GM21528 (cell line): ENCODE data around the gene MIER2.
"Not testable (repeated sequence)": the region's sequence is repeated elsewhere in the genome, so short reads cannot be mapped to it uniquely, and the experiment has no call there.

Source experiments
- ATAC-seq: cut with Tn5 transposase; IDR thresholded peaks from one replicate; pipeline ENCODE4 v1.9.1; 2021; ENCODE audit warnings: mild to moderate bottlenecking, moderate library complexity; ENCODE audit not compliant: unreplicated experiment, low FRiP score

Gene MIER2

GRCh38 chr19:290372-291005 is 54.1 kb downstream of the MIER2 start:
- ATAC-seq = no peak

GRCh38 chr19:289651-290371 is 54.8 kb downstream of the MIER2 start:
- no peak for ATAC-seq

- no peak for ATAC-seq
These were observed 55.7 kb downstream of the MIER2 start for GRCh38 chr19:288911-289310.

GRCh38 chr19:287381-287871 is 57.2 kb downstream of the MIER2 start:
- no peak for ATAC-seq

GRCh38 chr19:283395-283794 is 61.2 kb downstream of the MIER2 start:
- no peak for ATAC-seq

- ATAC-seq = no peak
These were observed 62.1 kb downstream of the MIER2 start for GRCh38 chr19:282501-282900.

GRCh38 chr19:281992-282391 is 62.6 kb downstream of the MIER2 start:
- ATAC-seq = no peak

- no peak for ATAC-seq
These were observed 63.3 kb downstream of the MIER2 start for GRCh38 chr19:281156-281853.

GRCh38 chr19:280541-281009 is 64.0 kb downstream of the MIER2 start:
- no peak for ATAC-seq

- no peak for ATAC-seq
These were observed 64.9 kb downstream of the MIER2 start for GRCh38 chr19:279656-280055.

- no peak for ATAC-seq
These were observed 65.4 kb downstream of the MIER2 start for GRCh38 chr19:279231-279630.

GRCh38 chr19:277581-278165 is 66.9 kb downstream of the MIER2 start:
- ATAC-seq = no peak

- ATAC-seq = no peak
These were observed 67.5 kb downstream of the MIER2 start for GRCh38 chr19:277131-277530.

- no peak for ATAC-seq
These were observed 68.5 kb downstream of the MIER2 start for GRCh38 chr19:275958-276646.

GRCh38 chr19:275000-275399 is 69.6 kb downstream of the MIER2 start:
- no peak for ATAC-seq

- ATAC-seq = no peak
These were observed 71.2 kb downstream of the MIER2 start for GRCh38 chr19:273393-273792.

- ATAC-seq = no peak
These were observed 72.7 kb downstream of the MIER2 start for GRCh38 chr19:271856-272255.

GRCh38 chr19:270766-271318 is 73.8 kb downstream of the MIER2 start:
- not testable (repeated sequence) for ATAC-seq

- no peak for ATAC-seq
These were observed 75.4 kb downstream of the MIER2 start for GRCh38 chr19:269241-269640.

GRCh38 chr19:262125-262524 is 82.5 kb downstream of the MIER2 start:
- ATAC-seq = no peak
